ENCODE results near the gene CRYZ. TPM values are rescaled to one million over a fixed set of nuclear protein-coding genes. Genes with fewer than 3 reads are reported as not detected.
A peak's percentile ranks its signal among the peaks of the same experiment; 100 is the strongest.

CRYZ gene
- total and polyA plus RNA-seq, 2 of the 8 experiments (the other 6 are each of a cell fraction or from before 2014, with no cell fraction given): 20.5 to 43.8 TPM

DNA sequence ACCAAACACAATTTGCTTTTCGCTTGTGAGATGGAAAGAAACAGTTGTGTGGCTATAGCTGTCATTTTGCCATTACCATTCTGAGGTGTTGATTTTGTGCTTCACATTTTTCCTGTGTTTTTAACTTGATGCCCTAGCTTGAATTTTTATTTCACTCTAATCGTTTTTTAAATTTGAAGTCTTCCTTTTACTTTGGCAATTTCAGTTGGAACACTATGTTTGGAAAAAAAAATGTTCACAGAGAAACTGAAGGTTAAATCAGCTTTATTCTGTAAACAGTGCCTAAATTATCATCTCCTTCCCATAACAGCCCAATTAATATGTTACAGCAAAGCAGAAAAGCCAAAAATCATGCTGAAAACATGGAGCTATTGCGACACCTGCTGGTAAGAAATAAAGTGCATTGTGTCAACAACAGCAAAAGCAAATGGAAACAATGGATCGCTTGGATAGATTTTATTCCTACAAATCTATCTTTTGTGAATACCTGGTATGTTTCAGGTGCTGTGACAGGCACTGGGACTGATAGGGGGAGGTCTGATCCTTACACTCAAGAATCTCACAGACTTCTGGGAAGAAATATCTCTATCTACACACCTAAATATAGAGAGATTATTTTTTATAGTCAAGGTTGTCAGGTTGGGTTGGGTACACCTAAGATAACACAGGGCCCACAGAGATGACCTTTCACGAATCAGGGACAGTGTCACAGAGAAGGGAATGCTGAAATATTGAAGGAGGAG, 43.1 kb downstream of the CRYZ start:
- Histone ChIP-seq H2BK20ac (ENCODE audit: low read length) (no peak overlapping the region), H2BK15ac (ENCODE audit: low read length) (no peak overlapping the region), H3K4ac (replicated peaks; ENCODE audit: insufficient read length, low read depth, low read length) (no peak overlapping the region), H3K9ac (replicated peaks in 1 of 4; ENCODE audit: extremely low read depth in 1 of 4, low read depth in 3 of 4, low read length in 3 of 4) (no peak overlapping the region), H3K23me2 (ENCODE audit: low read depth, low read length) (no peaks in the 10 kb centered on the region), H3K4me2 (ENCODE audit: insufficient read depth in 1 of 2, low read depth in 2 of 2, low read length in 2 of 2) (no peak overlapping the region), H2BK12ac (ENCODE audit: low read depth, low read length) (no peak overlapping the region), H3K56ac (replicated peaks; ENCODE audit: insufficient read length, low read depth, low read length) (no peak overlapping the region), H3K23ac (ENCODE audit: insufficient read length) (no peak overlapping the region), H3K4me3 (ENCODE audit: extremely low read depth in 1 of 4, insufficient read depth in 2 of 4, low read depth in 3 of 4, low read length in 4 of 4) (no peak overlapping the region), H4K8ac (ENCODE audit: extremely low read depth, insufficient read depth, low read length) (no peak overlapping the region), H3K79me2 (ENCODE audit: control insufficient read depth in 1 of 2, insufficient read depth in 2 of 2, low read length in 2 of 2) (no peaks in the 10 kb centered on the region), H2AFZ (ENCODE audit: low read length) (peak overlapping the region; percentile 80), H4K20me1 (replicated peaks in 1 of 2; ENCODE audit: control insufficient read depth in 1 of 2, insufficient read depth in 2 of 2, low read length in 2 of 2) (no peaks in the 10 kb centered on the region), H3K27ac (ENCODE audit: low read depth, low read length) (no peak overlapping the region), H4K5ac (ENCODE audit: insufficient read length, low read depth, low read length) (no peak overlapping the region), H2AK5ac (ENCODE audit: low read depth, low read length) (no peak overlapping the region), H3K79me1 (ENCODE audit: low read depth, low read length) (no peaks in the 10 kb centered on the region), H3K4me1 (replicated peaks in 1 of 4; ENCODE audit: control insufficient read depth in 3 of 4, insufficient read depth in 4 of 4, low read length in 3 of 4) (no peaks in the 10 kb centered on the region; a peak in 2 of 7 replicates), H2BK120ac (replicated peaks; ENCODE audit: low read depth, low read length) (no peak overlapping the region), H3K36me3 (ENCODE audit: control insufficient read depth in 2 of 4, insufficient read depth in 4 of 4, low read length in 3 of 4) (no peaks in the 10 kb centered on the region), H3K14ac (ENCODE audit: insufficient read length) (no peak overlapping the region), H3K18ac (ENCODE audit: extremely low read depth, low read length) (no peak overlapping the region), H3K9me3 (ENCODE audit: insufficient read depth in 2 of 2, low read depth in 1 of 2, low read length in 1 of 2) (no peaks in the 10 kb centered on the region), H2BK5ac (ENCODE audit: low read depth, low read length) (no peak overlapping the region), H3K27me3 (replicated peaks in 1 of 4; ENCODE audit: control insufficient read depth in 3 of 4, extremely low read depth in 1 of 4, insufficient read depth in 3 of 4, low read length in 3 of 4) (no peaks in the 10 kb centered on the region), H4K91ac (replicated peaks; ENCODE audit: insufficient read length, low read length) (no peak overlapping the region)
- FAIRE-seq: peak; percentile 95
- TF ChIP-seq JUND (IDR thresholded peaks at IDR 0.05; ENCODE audit: low read length) (no peak), RAD21 (IDR thresholded peaks at IDR 0.05 in 1 of 2, conservative IDR thresholded peaks at IDR 0.05 in 1 of 2; ENCODE audit: low read depth in 2 of 2, low read length in 2 of 2) (peak; percentile 92 to 93), CEBPB (IDR thresholded peaks at IDR 0.05; ENCODE audit: low read depth, low read length) (peak; percentile 53; the same call in 1 of the 2 replicates), CTCF (IDR thresholded peaks at IDR 0.05; ENCODE audit: control extremely low read depth in 1 of 3, insufficient read depth in 1 of 3, low read depth in 1 of 3, low read length in 3 of 3) (peak in 2 of 3 experiments; percentile 58 to 81; a peak in 3 of 4 replicates)
- POLR2A ChIA-PET (ENCODE audit: partially characterized antibody): interaction anchor here (1.4 kb wide), 1 partner anchor 44 kb away, joined by 4 read pairs; the partner anchor contains the start of genes CRYZ and TYW3
- DNase-seq (ENCODE audit: low read depth in 1 of 2, low spot score in 2 of 2): peak in 1 of 2 experiments; percentile 57
- 39% methylated on average over 5 of the region's 5 CpGs; no CpG with 5 or more reads in 1 of the 2 experiments for WGBS, 2 experiments (ENCODE audit: extremely low coverage in 1 of 2, insufficient coverage in 1 of 2, insufficient read length in 1 of 2, insufficient replicate concordance in 2 of 2, low coverage in 1 of 2, low lambda C conversion rate in 2 of 2, missing lambda C conversion rate in 1 of 2)
- CTCF ChIA-PET (ENCODE audit: partially characterized antibody): interaction anchor here (0.6 to 2.8 kb wide), 48 partner anchors 9 to 1965 kb away, joined by 3 to 23 read pairs (median 3); partner anchors contain the start of genes CRYZ, ERICH3, FPGT and LRRC53
